ENCODE results near the gene RNU11. TPM values are rescaled to one million over a fixed set of nuclear protein-coding genes. Genes with fewer than 3 reads are reported as not detected.

The RNU11 gene
- total and polyA plus RNA-seq, 2 of the 4 experiments (the other 2 are of a cell fraction), result not detected

- TF ChIP-seq CTCF (conservative IDR thresholded peaks at IDR 0.05; ENCODE audit: low read depth, low read length) (no peak), SMC3 (IDR thresholded peaks at IDR 0.05; ENCODE audit: low read depth, low read length) (peak; percentile 26; the same call in 1 of the 2 replicates)
These were observed at the start of gene RNU11 (continued) for GRCh38 chr1:28648474-28649198.
